OCI-LY7 (cell line): Measurements from ENCODE around the gene BMERB1. TPM values are rescaled to one million over a fixed set of nuclear protein-coding genes. Genes with fewer than 3 reads are reported as not detected.

Experiments used
- total RNA-seq, 2 experiments: library from RNA; depleted of rRNA in 1 of 2; stranded (reverse); fragments of >200 nt in 1 of 2; shearing (Covaris generic) in 1 of 2; gene quantifications; 2 replicates each; pipeline ENCODE4 v1.2.3, GENCODE V29; 2014 to 2022

The BMERB1 gene
- total RNA-seq, 2 experiments from 2014 or later = not detected

Other genes starting within 250 kb of the BMERB1 start
- not detected in 2 replicates for gene NPIPA5, start 56.3 kb upstream of the BMERB1 start, total RNA-seq (2014; rRNA removed; shearing (Covaris generic))
- 0.83 and 1.4 TPM in 2 replicates for gene NPIPA5, start 56.3 kb upstream of the BMERB1 start, total RNA-seq (2022)
- gene MPV17L, start 38.8 kb upstream of the BMERB1 start, total RNA-seq (2014; rRNA removed; shearing (Covaris generic)) = not detected in 2 replicates
- 0.08 TPM in 1 of 2 replicates, not detected in the other for gene MPV17L, start 38.8 kb upstream of the BMERB1 start, total RNA-seq (2022)
- gene MARF1, start 208.6 kb downstream of the BMERB1 start, total RNA-seq (2014; rRNA removed; shearing (Covaris generic)) = 18.6 and 20.6 TPM in 2 replicates
- 71.1 and 99.2 TPM in 2 replicates for gene MARF1, start 208.6 kb downstream of the BMERB1 start, total RNA-seq (2022)
- 76.8 and 88.9 TPM in 2 replicates for gene NDE1, start 215.7 kb downstream of the BMERB1 start, total RNA-seq (2014; rRNA removed; shearing (Covaris generic))
- 141 and 175 TPM in 2 replicates for gene NDE1, start 215.7 kb downstream of the BMERB1 start, total RNA-seq (2022)